Gastroesophageal sphincter (tissue), 4 donors: ENCODE measurements around the gene APCDD1L. TPM values are rescaled to one million over a fixed set of nuclear protein-coding genes. Genes with fewer than 3 reads are reported as not detected.

ENCODE experiments used
- ATAC-seq: fragments of 150-250 bp; one replicate; pipeline ENCODE4 v1.9.1; 2016; ENCODE audit warnings: mild to moderate bottlenecking, moderate library complexity
- H3K27ac ChIP-seq, 4 donors: fragments of 200-600 bp; sonication (generic) in 3 of 4; 1 replicate in 3 of 4; 2 replicates in 1 of 4; pipeline ENCODE4 v1.5.1; 2016 to 2019
- H3K27me3 ChIP-seq: fragments of 200-600 bp; sonication (generic); one replicate; pipeline ENCODE4 v1.5.1; 2019
- H3K36me3 ChIP-seq, 2 donors: fragments of 200-600 bp; sonication (generic); one replicate each; pipeline ENCODE4 v1.5.1; 2019; ENCODE audit warnings: control low read depth in 1 of 2
- H3K4me1 ChIP-seq, 3 donors: fragments of 200-600 bp; sonication (generic); 1 replicate in 2 of 3; 2 replicates in 1 of 3; pipeline ENCODE4 v1.5.1; 2016 to 2019; ENCODE audit warnings: control low read depth in 2 of 3
- H3K4me3 ChIP-seq, 2 donors: fragments of 200-600 bp; sonication (generic); one replicate each; pipeline ENCODE4 v1.5.1; 2019; ENCODE audit warnings: mild to moderate bottlenecking in 1 of 2, moderate library complexity in 1 of 2
- H3K9me3 ChIP-seq, 3 donors: fragments of 200-600 bp; sonication (generic); one replicate each; pipeline ENCODE4 v1.5.1; 2017 to 2019; ENCODE audit warnings: control low read depth in 2 of 3
- EP300 ChIP-seq: sonication (generic); formaldehyde crosslinking; IDR thresholded peaks from one replicate; pipeline ENCODE4 v1.6.1; 2017; ENCODE audit warnings: antibody characterized with exemption, mild to moderate bottlenecking
- POLR2A ChIP-seq, 2 donors: fragments of 450-650 bp; IDR thresholded peaks; one replicate each; pipeline ENCODE4 v1.6.1; 2017; ENCODE audit warnings: antibody characterized with exemption in 2 of 2, mild to moderate bottlenecking in 2 of 2, moderate library complexity in 1 of 2
- POLR2AphosphoS5 ChIP-seq: sonication (generic); formaldehyde crosslinking; IDR thresholded peaks from one replicate; pipeline ENCODE4 v1.6.1; 2017; ENCODE audit warnings: antibody characterized with exemption
- WGBS, 2 donors: methylation state at CpG; one replicate each; pipeline ENCODE4 v1.1.5; 2018; ENCODE audit warnings: low coverage in 1 of 2; 5-methylcytosine and 5-hydroxymethylcytosine counted together
- total RNA-seq, 4 donors: library from RNA; depleted of rRNA; stranded (reverse); fragments of >200 nt; gene quantifications; one replicate each; pipeline ENCODE4 v1.1.0, GENCODE V29; 2016
- TF ChIP-seq, protein P1 (sequence below), 4 experiments: fragments of 200-600 bp in 2 of 4; fragments of 450-650 bp in 2 of 4; sonication (generic) in 1 of 4; IDR thresholded peaks; one replicate each; pipeline ENCODE4 v1.5.1; 2017 to 2019; ENCODE audit warnings: antibody characterized with exemption in 4 of 4, mild to moderate bottlenecking in 2 of 4, moderate library complexity in 2 of 4

Gene APCDD1L
- 1 to 10 TPM in 2 of 4 donors, under 1 TPM in 2; 0.40 to 1.1 (median 0.88) TPM for total RNA-seq

DNA sequence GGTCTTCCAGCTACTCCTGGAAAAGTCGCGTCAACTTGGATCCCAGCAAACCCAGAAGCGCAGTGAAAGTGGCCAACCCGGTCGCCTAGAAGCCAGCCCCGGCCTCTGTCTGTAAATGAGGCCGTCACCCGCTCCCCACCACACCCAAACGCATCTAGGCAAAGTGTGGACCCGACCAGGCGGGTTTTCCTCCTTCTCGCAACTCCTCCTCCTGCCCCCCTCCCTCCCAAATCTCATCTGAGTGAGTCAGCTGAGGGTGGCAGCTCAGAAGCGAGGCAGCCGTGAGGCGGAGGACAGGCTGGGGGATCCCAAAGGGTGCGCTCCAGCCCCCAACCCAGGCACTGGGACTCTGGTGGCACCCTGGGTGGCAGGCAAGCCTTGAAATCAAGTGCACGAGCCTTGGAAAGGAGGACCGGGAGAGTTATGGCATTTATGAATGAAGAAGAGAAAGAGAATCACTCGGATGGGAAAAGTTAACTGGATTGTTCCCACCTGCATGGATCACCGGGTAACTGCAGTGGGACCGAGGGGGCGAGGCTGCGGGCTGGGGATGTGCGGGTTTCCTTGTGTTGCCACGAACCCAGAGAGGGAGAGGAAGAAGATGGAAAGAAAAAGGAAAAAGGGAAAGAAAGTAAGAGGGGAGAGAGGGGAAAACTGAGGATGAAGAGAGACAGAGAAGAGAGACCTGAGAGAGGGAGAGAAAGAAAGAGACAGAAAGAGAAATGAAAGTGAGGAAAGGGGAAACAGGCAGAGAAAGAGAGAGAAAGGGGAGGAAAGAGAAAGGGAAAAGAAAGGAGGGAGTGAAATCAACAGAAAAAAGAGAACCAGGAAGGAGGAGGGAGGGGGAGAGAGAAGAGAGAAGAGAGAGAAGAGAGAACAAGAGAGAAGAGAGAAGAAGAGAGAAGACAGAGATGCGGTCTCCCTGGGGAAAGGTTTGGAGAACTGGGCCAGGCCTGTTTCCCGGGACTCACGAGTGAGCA, at the start of gene APCDD1L:
TSS of gene APCDD1L (minus strand) at position 167 of the 980 bp plus-strand sequence. CDS start 692 bp downstream, outside the sequence.
- no peaks in the 10 kb centered on the region for H3K36me3 ChIP-seq
- H3K27ac ChIP-seq = no peak within 1 kb of the TSS
- ATAC-seq = peak; percentile 43
- WGBS, 2 donors = 34 to 39% methylated on average over 12 of the region's 28 CpGs
- peaks cover 0 to 16% (median 0%) of the 10 kb centered on the region in 3 donors for H3K4me1 ChIP-seq
- no peak for TF ChIP-seq POLR2AphosphoS5
- TF ChIP-seq EP300 = no peak
- no peak for TF ChIP-seq POLR2A (IDR thresholded peaks at IDR 0.05)
- TF ChIP-seq, protein P1, sequence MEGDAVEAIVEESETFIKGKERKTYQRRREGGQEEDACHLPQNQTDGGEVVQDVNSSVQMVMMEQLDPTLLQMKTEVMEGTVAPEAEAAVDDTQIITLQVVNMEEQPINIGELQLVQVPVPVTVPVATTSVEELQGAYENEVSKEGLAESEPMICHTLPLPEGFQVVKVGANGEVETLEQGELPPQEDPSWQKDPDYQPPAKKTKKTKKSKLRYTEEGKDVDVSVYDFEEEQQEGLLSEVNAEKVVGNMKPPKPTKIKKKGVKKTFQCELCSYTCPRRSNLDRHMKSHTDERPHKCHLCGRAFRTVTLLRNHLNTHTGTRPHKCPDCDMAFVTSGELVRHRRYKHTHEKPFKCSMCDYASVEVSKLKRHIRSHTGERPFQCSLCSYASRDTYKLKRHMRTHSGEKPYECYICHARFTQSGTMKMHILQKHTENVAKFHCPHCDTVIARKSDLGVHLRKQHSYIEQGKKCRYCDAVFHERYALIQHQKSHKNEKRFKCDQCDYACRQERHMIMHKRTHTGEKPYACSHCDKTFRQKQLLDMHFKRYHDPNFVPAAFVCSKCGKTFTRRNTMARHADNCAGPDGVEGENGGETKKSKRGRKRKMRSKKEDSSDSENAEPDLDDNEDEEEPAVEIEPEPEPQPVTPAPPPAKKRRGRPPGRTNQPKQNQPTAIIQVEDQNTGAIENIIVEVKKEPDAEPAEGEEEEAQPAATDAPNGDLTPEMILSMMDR (IDR thresholded peaks at IDR 0.05) = no peak
- H3K9me3 ChIP-seq = no peaks in the 10 kb centered on the region
- peaks cover 42% of the 10 kb centered on the region for H3K27me3 ChIP-seq
- H3K4me3 ChIP-seq = peak within 1 kb of the TSS in 1 of 2 donors; percentile 46

DNA sequence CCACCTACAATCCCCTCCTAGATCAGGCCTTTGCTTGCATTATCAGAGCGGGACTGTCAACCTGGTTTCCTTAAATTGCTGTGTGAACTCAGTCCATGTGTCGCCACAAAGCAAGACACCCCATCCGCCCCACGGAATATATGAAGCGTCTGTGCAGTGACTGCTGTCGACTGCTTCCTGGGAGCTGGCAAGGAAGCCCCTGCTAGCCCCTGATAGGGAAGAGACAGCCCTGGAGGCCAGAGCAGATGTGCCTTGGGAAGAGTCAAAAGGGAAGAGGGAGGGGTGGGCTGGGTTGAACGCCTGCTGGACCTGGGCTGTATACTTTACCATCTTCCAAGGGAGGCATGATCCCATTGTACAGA, 44.1 kb upstream of the APCDD1L start:
- TF ChIP-seq, protein P1 (IDR thresholded peaks at IDR 0.05) = no peak
- TF ChIP-seq POLR2A (IDR thresholded peaks at IDR 0.05) = no peak
- TF ChIP-seq EP300 = no peak
- TF ChIP-seq POLR2AphosphoS5 = no peak
- Histone ChIP-seq H3K36me3 (no peaks in the 10 kb centered on the region), H3K9me3 (peaks cover 0 to 8% (median 0%) of the 10 kb centered on the region in 3 donors), H3K27ac (no peak overlapping the region), H3K4me1 (no peaks in the 10 kb centered on the region), H3K4me3 (no peak overlapping the region), H3K27me3 (no peaks in the 10 kb centered on the region)
- no peak for ATAC-seq
- 86% methylated on average over 3 of the region's 7 CpGs; no CpG with 5 or more reads in 1 of the 2 donors for WGBS, 2 donors

DNA sequence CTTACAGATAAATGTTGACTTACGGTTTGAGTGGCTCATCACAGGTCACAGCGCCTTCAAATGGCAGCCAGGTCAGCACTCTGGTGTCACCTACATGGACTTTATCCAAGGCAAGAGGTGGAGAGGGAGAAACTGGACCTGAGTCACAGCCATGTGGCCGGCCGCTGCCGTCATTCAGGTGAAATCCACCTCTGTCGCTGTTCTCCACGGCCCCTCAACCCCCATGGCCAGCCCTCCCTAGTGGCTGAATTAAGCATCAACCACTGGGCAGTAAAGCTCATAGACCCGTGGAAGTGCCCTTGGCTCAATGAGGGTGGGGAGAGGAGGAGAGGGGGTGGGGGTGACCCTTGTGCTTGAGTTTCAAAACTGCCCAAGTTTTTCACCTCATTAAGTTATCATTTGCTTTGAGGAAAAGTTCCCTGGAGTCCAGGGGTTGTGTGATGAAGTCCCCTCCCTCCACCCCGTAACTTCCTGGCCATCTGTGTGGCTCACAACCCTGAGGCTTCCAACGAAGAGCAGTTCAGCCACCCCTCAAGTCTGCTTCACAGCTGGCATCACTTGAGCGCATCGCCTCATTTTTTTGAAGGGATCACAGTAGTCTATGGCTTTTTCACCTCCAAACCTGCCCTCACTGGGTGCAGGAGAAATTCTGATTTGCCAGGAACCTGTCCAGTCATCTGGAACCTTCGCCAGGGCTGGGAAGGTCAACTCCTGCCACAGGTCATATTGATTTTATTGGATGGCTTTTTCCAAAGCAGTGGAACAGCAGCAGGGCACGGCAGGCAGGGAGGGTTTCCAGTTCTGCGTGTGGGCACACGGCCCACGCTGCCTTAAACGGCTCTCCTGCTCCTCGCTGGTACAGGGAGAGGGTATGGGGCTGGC, 43.5 kb upstream of the APCDD1L start:
- 84 to 91% methylated on average over 4 to 17 of the region's 19 CpGs for WGBS, 2 donors
- Histone ChIP-seq H3K4me3 (no peak overlapping the region), H3K27me3 (no peaks in the 10 kb centered on the region), H3K9me3 (peaks cover 0 to 3% (median 0%) of the 10 kb centered on the region in 3 donors), H3K4me1 (no peaks in the 10 kb centered on the region), H3K27ac (no peak overlapping the region), H3K36me3 (no peaks in the 10 kb centered on the region)
- TF ChIP-seq POLR2A (IDR thresholded peaks at IDR 0.05) (no peak), EP300 (no peak), POLR2AphosphoS5 (no peak)
- TF ChIP-seq, protein P1 (IDR thresholded peaks at IDR 0.05) = no peak
- ATAC-seq = no peak

DNA sequence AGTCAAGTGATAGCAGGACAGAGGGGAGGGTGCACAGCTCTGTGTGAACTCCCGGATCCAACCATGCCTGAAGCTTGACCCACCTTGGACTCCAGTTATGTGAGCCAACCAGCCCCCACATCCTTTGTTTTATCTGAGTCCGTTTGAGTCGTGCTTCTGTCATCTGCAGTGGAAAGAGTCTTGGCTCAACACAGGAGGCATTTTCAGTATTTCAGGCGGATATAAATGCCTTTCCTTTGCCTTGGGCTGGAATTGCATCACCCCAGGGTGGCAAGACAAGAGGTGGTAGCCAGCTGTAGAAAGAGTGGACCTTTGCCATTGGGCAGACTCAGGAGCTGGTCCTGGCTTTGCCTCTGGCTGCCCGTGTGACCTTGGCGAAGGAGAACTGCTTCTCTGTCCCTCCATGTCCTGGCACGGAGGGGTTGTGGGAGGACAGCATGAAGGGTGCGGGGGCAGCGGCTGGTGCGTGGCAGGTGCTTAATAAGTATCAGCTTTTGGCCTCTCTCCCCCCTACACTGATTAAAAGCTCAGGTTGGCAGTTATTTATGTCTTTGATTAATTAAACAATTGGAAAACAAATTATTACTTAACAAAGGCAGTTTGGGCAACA, 42.6 kb upstream of the APCDD1L start:
- no peaks in the 10 kb centered on the region for H3K27me3 ChIP-seq
- H3K4me3 ChIP-seq = no peak overlapping the region
- WGBS, 2 donors = 79% methylated on average over 4 to 10 of the region's 10 CpGs
- no peaks in the 10 kb centered on the region for H3K4me1 ChIP-seq
- no peak for ATAC-seq
- TF ChIP-seq, protein P1 (IDR thresholded peaks at IDR 0.05) = no peak
- no peak for TF ChIP-seq POLR2A (IDR thresholded peaks at IDR 0.05)
- TF ChIP-seq EP300 = no peak
- TF ChIP-seq POLR2AphosphoS5 = no peak
- H3K36me3 ChIP-seq = no peaks in the 10 kb centered on the region
- H3K9me3 ChIP-seq = no peaks in the 10 kb centered on the region
- H3K27ac ChIP-seq = no peak overlapping the region
